ENCODE results near the gene PSKH1.

GRCh38 chr16:67922740-67923139 lies 29.7 kb downstream of the PSKH1 start:
- no peak for TF ChIP-seq CTCF (IDR thresholded peaks at IDR 0.05; ENCODE audit: insufficient read depth, low read length)
- no peak for TF ChIP-seq REST (IDR thresholded peaks at IDR 0.05; ENCODE audit: insufficient replicate concordance, low read depth)
- TF ChIP-seq POLR2AphosphoS5 (IDR thresholded peaks at IDR 0.05; ENCODE audit: low read depth), result no peak
- TF ChIP-seq GABPA (IDR thresholded peaks at IDR 0.05; ENCODE audit: low read depth), result no peak
- peak; percentile 32; the same call in 1 of the 2 replicates for TF ChIP-seq SPI1 (IDR thresholded peaks at IDR 0.05; ENCODE audit: borderline replicate concordance, low read depth)

All from HL-60 (cell line).